Activated naive CD8-positive, alpha-beta T cell (primary cell): ENCODE data around the gene TMEM52.
"Not testable (repeated sequence)": the region's sequence is repeated elsewhere in the genome, so short reads cannot be mapped to it uniquely, and the experiment has no call there.

Experiments
- H3K27ac Mint-ChIP-seq: one replicate; pipeline ENCODE4 v1.8.0; 2021; ENCODE audit warnings: mixed read lengths
- H3K27me3 Mint-ChIP-seq: one replicate; pipeline ENCODE4 v1.8.0; 2021; ENCODE audit warnings: mixed read lengths
- H3K36me3 Mint-ChIP-seq: one replicate; pipeline ENCODE4 v1.8.0; 2021; ENCODE audit warnings: mixed read lengths
- H3K4me1 Mint-ChIP-seq: one replicate; pipeline ENCODE4 v1.8.0; 2021; ENCODE audit warnings: low read depth, mixed read lengths
- H3K4me3 Mint-ChIP-seq: one replicate; pipeline ENCODE4 v1.8.0; 2021; ENCODE audit warnings: mild to moderate bottlenecking, mixed read lengths
- H3K9me3 Mint-ChIP-seq: one replicate; pipeline ENCODE4 v1.8.0; 2021; ENCODE audit warnings: low read depth, mixed read lengths

The TMEM52 gene

DNA sequence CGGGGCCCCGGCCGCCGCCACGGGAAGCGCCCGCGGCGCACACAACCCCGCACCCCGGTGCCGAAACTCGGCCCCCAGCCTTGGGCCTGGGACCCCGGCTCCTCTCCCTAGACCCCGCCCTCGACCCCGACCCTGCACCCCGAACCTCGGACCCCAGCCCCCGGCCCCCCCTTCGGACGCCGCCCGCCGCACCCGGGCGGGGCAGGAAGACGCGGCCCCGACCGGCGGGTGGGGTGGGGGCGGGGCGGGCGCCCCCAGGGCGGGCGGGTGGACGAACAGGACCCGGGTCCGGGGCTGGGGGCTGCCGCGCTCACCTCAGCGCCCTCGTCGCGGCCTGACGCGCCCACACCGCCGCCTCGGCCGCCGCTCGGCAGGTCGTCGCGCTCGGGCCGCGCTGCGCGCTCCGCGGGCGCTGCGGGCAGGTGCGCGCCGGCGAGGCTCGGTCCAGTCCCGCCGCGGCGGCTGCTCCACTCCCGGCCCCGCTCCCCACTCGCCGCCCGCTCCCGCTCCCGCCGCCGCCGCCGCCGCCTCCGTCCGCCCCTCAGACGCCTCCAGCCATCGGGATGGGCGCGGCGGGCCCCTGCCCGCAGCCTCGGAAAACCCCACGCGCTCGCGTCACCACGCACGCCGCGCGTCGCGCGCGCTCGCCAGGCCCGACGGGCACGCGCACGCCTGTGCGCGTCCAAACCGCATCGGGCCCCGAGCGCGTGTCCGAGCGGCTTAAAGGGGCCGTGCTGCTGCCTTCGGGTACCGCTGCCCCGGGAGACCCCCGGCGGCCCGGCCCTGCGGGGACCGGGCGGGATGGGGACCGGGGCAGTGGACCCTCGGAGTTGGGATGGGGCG lies 28.4 kb downstream of the TMEM52 start, which contains the start of gene GNB1:
GNB1 (minus strand) TSS at position 582 of the 843 bp plus-strand sequence. CDS start 65,634 bp downstream, outside the sequence.
- H3K4me1 Mint-ChIP-seq: peaks cover 59% of the 10 kb centered on the region
- no peaks in the 10 kb centered on the region for H3K27me3 Mint-ChIP-seq
- H3K4me3 Mint-ChIP-seq: peak within 1 kb of the TSS; percentile 96
- H3K27ac Mint-ChIP-seq: peak within 1 kb of the TSS; percentile 98
- no peaks in the 10 kb centered on the region for H3K9me3 Mint-ChIP-seq
- H3K36me3 Mint-ChIP-seq: peaks cover 4% of the 10 kb centered on the region

DNA sequence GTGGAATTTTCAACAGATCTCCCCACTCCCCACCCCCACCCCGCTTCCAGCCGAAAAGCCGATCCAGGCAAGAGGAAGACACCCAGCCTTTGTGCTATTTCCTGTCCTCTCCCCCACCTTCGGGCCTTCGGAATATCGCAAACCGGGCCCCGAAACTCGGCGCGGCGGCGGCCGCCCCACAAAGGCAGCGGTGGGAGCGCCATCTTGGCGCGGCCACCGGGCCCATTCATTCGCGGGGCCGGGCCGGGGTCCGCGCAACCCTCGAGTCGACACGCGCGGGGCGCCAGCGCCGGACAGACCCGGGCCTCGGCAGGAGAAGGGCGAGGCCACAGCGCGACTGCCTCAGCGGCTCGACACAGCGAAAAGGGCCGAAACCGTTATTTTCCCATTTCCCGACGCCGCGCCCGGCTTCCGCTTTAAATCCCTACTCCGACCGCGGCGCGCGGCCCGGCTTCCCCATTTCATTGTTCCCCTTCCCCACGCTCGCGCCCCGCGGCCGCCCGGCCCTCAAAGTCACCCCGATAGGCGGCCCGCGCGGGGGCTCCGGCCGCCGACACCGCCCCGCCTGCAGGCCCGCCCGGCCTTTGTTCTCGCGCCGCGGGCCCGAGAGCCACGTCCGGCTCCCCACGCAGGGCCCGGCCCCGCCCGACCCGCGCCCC lies 29.1 kb downstream of the TMEM52 start:
- no peaks in the 10 kb centered on the region for H3K9me3 Mint-ChIP-seq
- peak overlapping the region; percentile 56 for H3K27ac Mint-ChIP-seq
- H3K4me3 Mint-ChIP-seq: peak overlapping the region; percentile 87
- peaks cover 53% of the 10 kb centered on the region for H3K4me1 Mint-ChIP-seq
- H3K36me3 Mint-ChIP-seq: peaks cover 4% of the 10 kb centered on the region
- H3K27me3 Mint-ChIP-seq: no peaks in the 10 kb centered on the region

DNA sequence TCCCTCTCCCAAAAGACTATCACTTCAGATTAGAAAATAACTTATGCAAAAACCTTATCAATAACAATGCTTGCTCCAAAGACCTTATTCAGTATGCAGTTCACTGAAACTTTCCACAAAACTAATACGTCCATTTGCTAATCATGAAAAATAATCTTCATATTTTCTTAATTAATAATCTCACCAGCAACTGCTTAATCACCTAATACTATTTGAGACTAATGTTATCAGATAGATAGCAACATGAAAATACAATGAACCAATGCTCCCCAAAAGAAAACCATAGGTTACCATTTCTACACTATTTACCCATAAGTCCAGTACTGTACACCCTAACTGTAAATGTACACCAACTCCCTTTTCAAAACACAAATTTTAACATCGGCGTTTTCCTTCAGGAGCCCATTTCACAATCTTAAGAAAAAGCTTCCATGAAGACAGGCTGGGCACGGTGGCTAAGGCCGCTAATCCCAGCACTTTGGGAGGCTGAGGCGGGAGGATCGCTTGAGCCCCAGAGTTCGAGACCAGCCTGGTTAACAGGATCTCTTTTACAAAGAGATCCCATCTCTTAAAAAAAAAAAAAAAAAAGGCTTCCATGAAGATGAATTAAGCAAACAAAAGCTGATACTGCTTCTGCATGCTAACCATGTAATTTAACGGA lies 29.9 kb downstream of the TMEM52 start:
- Mint-ChIP-seq H3K27me3 (no peaks in the 10 kb centered on the region), H3K27ac (peak overlapping the region; percentile 56), H3K36me3 (peaks cover 4% of the 10 kb centered on the region), H3K9me3 (no peaks in the 10 kb centered on the region), H3K4me3 (peak overlapping the region; percentile 87), H3K4me1 (peaks cover 52% of the 10 kb centered on the region)

DNA sequence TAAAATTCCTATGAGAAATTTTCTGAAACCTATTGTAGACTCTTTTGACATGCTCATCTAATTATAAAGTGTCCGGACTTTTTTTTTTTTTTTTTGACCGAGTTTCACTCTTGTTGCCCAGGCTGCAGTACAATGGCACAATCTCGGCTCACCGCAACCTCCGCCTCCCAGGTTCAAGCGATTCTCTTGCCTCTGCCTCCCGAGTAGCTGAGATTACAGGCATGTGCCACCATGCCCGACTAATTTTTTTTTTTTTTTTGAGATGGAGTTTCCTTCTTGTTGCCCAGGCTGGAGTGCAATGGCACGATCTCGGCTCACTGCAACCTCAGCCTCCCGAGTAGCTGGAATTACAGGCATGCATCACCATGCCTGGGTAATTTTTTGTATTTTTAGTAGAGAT lies 35.2 kb downstream of the TMEM52 start:
- H3K9me3 Mint-ChIP-seq, H3K27me3 Mint-ChIP-seq, H3K27ac Mint-ChIP-seq, H3K36me3 Mint-ChIP-seq: not testable (repeated sequence)
- Mint-ChIP-seq H3K4me1 (peaks cover 74% of the 10 kb centered on the region), H3K4me3 (peak overlapping the region; percentile 42)

GRCh38 chr1:1883092-1883873 lies 35.8 kb downstream of the TMEM52 start:
- Mint-ChIP-seq H3K27me3 (no peaks in the 10 kb centered on the region), H3K4me3 (peak overlapping the region; percentile 51), H3K36me3 (peaks cover 4% of the 10 kb centered on the region), H3K27ac (peak overlapping the region; percentile 22), H3K9me3 (no peaks in the 10 kb centered on the region), H3K4me1 (peaks cover 74% of the 10 kb centered on the region)

DNA sequence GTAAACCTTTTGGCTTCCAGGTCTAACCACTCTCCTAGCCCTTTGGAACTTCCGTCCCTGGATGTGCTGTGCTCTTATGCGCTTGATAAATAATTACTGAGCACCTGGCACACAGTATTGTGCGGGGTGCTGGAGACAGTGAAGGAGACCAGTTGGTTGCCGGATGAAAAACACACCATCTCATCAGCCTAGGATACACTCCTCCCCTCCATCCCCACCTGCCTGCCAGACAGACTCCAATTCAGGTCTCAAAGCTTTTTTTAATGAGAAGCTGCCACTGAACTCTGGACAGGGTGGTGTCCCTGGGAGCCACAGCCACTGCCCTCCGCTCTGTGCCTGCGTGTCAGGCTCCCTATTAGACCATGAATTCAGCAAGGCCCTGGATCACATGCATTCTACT lies 37.4 kb downstream of the TMEM52 start:
- Mint-ChIP-seq H3K9me3 (no peaks in the 10 kb centered on the region), H3K4me3 (no peak overlapping the region), H3K27me3 (no peaks in the 10 kb centered on the region), H3K36me3 (peaks cover 4% of the 10 kb centered on the region), H3K4me1 (peaks cover 70% of the 10 kb centered on the region), H3K27ac (peak overlapping the region; percentile 29)

GRCh38 chr1:1880617-1881312 lies 38.3 kb downstream of the TMEM52 start:
- Mint-ChIP-seq H3K4me3 (no peak overlapping the region), H3K36me3 (peaks cover 7% of the 10 kb centered on the region), H3K27ac (peak overlapping the region; percentile 29), H3K9me3 (no peaks in the 10 kb centered on the region), H3K4me1 (peaks cover 74% of the 10 kb centered on the region), H3K27me3 (no peaks in the 10 kb centered on the region)

DNA sequence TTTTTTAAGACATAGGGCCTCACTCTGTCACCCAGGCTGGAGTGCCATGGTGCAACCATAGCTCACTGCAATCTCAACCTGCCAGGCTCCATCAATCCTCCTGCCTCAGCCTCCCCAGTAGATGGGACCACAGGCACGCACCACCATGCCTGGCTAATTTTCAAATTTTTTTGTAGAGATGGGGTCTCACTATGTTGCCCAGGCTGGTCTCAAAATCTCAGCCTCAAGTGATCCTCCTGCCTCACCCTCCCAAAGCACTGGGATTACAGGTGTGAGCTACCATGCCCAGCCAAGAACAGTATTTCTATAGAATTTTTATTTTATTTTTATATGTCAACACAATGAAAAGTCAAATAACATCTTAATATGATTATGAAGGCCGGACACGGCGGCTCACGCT lies 39.1 kb downstream of the TMEM52 start:
- Mint-ChIP-seq H3K27ac (no peak overlapping the region), H3K9me3 (no peaks in the 10 kb centered on the region), H3K4me3 (no peak overlapping the region), H3K36me3 (peaks cover 9% of the 10 kb centered on the region), H3K27me3 (no peaks in the 10 kb centered on the region), H3K4me1 (peaks cover 82% of the 10 kb centered on the region)

- peaks cover 76% of the 10 kb centered on the region for H3K4me1 Mint-ChIP-seq
- peak overlapping the region; percentile 25 for H3K27ac Mint-ChIP-seq
- no peaks in the 10 kb centered on the region for H3K9me3 Mint-ChIP-seq
- H3K27me3 Mint-ChIP-seq: no peaks in the 10 kb centered on the region
- peaks cover 9% of the 10 kb centered on the region for H3K36me3 Mint-ChIP-seq
- peak overlapping the region; percentile 3 for H3K4me3 Mint-ChIP-seq
These were observed 41.1 kb downstream of the TMEM52 start for GRCh38 chr1:1877865-1878436.

DNA sequence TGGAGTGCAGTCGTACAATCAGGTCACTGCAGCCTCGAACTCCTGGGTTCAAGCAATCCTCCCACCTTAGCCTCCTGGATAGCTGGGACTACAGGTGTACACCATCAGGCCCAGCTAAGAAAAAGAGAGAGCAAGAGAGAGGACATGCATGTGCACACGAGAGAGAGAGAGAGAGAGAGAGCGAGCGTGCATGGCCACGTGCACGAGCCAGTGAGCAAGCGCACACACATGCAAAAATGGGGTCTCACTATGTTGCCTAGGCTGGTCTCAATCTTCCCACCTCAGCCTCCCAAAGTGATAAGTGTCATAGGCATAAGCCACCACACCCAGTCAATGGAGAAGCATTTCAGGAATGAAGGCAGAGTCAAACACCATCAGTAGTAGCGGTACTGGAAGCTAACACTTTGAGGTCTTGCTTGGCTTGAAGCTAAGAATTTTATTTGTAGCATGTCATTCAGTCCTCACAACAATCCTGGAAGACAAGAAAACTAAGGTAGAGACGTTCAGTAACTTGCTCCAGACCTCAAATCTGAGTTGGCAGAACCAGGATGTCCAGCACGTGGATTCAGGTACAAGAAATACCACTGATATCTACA lies 42.6 kb downstream of the TMEM52 start:
- Mint-ChIP-seq H3K27me3 (no peaks in the 10 kb centered on the region), H3K4me1 (peaks cover 78% of the 10 kb centered on the region), H3K9me3 (no peaks in the 10 kb centered on the region), H3K36me3 (peaks cover 11% of the 10 kb centered on the region), H3K27ac (peak overlapping the region; percentile 91), H3K4me3 (peak overlapping the region; percentile 64)

DNA sequence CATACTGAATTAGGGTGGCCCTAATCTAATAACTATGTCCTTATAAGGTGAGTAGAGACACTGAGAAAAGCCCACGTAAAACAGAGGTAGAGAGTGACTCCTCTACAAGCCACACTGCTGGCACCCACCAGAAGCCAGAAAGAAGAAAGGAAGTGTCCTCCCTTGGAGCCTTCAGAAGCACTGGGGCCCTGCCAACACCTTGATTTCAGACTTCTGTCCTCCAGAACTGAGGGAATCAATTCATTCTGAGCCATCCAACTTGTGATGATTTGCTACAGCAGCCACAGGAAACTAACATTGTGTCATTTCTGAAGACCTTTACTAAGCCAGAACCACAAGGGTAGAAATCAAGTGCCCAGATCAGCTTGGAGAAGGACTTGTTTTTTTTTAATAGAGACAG lies 43.1 kb downstream of the TMEM52 start:
- Mint-ChIP-seq H3K4me3 (peak overlapping the region; percentile 64), H3K27ac (peak overlapping the region; percentile 91), H3K9me3 (no peaks in the 10 kb centered on the region), H3K27me3 (no peaks in the 10 kb centered on the region), H3K36me3 (peaks cover 11% of the 10 kb centered on the region), H3K4me1 (peaks cover 78% of the 10 kb centered on the region)

GRCh38 chr1:1874901-1875300 lies 44.2 kb downstream of the TMEM52 start:
- Mint-ChIP-seq H3K36me3 (peaks cover 11% of the 10 kb centered on the region), H3K27ac (no peak overlapping the region), H3K27me3 (no peaks in the 10 kb centered on the region), H3K4me3 (no peak overlapping the region), H3K4me1 (peaks cover 79% of the 10 kb centered on the region), H3K9me3 (no peaks in the 10 kb centered on the region)

GRCh38 chr1:1873186-1873585 lies 45.9 kb downstream of the TMEM52 start:
- H3K36me3 Mint-ChIP-seq: peaks cover 6% of the 10 kb centered on the region
- H3K27me3 Mint-ChIP-seq: no peaks in the 10 kb centered on the region
- no peak overlapping the region for H3K27ac Mint-ChIP-seq
- no peaks in the 10 kb centered on the region for H3K9me3 Mint-ChIP-seq
- peak overlapping the region; percentile 23 for H3K4me3 Mint-ChIP-seq
- H3K4me1 Mint-ChIP-seq: peaks cover 73% of the 10 kb centered on the region
